SW 1271 (cell line): ENCODE results near the gene MUC5AC.
"Not testable (repeated sequence)": the region's sequence is repeated elsewhere in the genome, so short reads cannot be mapped to it uniquely, and the experiment has no call there.

Source experiments
- DNase-seq, 2 experiments: peaks; one replicate each; lab custom pipeline; 2025; lab: John Stamatoyannopoulos, UW

The MUC5AC gene

GRCh38 chr11:1157645-1158591 lies at the start of gene MUC5AC:
MUC5AC (plus strand) TSS chr11:1157953; CDS start chr11:1158000, 47 bp downstream.
- DNase-seq: no peak

GRCh38 chr11:1108246-1108900 lies 49.4 kb upstream of the MUC5AC start:
- DNase-seq: no peak

GRCh38 chr11:1109101-1109917 lies 48.4 kb upstream of the MUC5AC start:
- DNase-seq: no peak

GRCh38 chr11:1109918-1110705 lies 47.6 kb upstream of the MUC5AC start:
- DNase-seq: no peak

- no peak for DNase-seq
Observed at GRCh38 chr11:1111545-1112212, 46.1 kb upstream of the MUC5AC start.

GRCh38 chr11:1112351-1113191 lies 45.2 kb upstream of the MUC5AC start:
- no peak for DNase-seq

- DNase-seq: no peak
Observed at GRCh38 chr11:1113405-1114201, 44.1 kb upstream of the MUC5AC start.

GRCh38 chr11:1115292-1115691 lies 42.5 kb upstream of the MUC5AC start:
- not testable (repeated sequence) for DNase-seq

GRCh38 chr11:1116104-1116503 lies 41.6 kb upstream of the MUC5AC start:
- DNase-seq: no peak

- DNase-seq: no peak
Observed at GRCh38 chr11:1116666-1117390, 40.9 kb upstream of the MUC5AC start.

GRCh38 chr11:1117992-1118391 lies 39.8 kb upstream of the MUC5AC start:
- DNase-seq: no peak

- no peak for DNase-seq
Observed at GRCh38 chr11:1118755-1119603, 38.8 kb upstream of the MUC5AC start.

GRCh38 chr11:1119604-1120146 lies 38.1 kb upstream of the MUC5AC start:
- DNase-seq: no peak

- no peak for DNase-seq
Observed at GRCh38 chr11:1120532-1121330, 37.0 kb upstream of the MUC5AC start.

GRCh38 chr11:1121331-1121812 lies 36.4 kb upstream of the MUC5AC start:
- no peak for DNase-seq
